SH-SY5Y (cell line): ENCODE data around the gene PLEKHA7.

Experiments used
- GATA2 ChIP-seq: IDR thresholded peaks from 2 replicates; pipeline ENCODE4 v1.6.1; 2011; ENCODE audit warnings: mild to moderate bottlenecking, low read depth, low read length
- GATA3 ChIP-seq: IDR thresholded peaks from 2 replicates; pipeline ENCODE4 v1.6.1; 2011; ENCODE audit warnings: low read depth, mild to moderate bottlenecking, low read length, moderate library complexity

DNA sequence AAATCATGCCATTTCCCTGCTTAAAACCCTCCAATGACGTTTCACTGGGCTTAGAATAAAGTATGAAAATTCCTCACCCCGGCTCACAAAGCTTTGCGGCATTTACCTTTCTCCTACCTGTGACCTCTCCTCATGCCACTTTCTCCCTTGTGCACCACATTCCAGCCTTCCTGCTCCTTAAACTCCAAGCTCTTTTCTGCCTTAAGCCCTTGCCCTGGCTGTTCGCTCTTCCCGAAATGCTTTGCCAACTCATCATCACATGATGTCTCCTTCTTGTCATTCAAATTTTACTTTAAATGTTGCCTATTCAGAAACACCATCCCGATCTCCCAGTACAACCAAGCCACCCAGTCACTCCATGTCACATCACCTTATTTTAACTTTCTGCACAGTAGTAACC lies 2.0 kb downstream of the PLEKHA7 start:
- TF ChIP-seq GATA2 (no peak), GATA3 (no peak)
